OCI-LY3 (cell line): Measurements from ENCODE around the gene CLEC2A.

Experiments
- CTCF ChIP-seq: fragments of 200-600, 300-600 bp; sonication (generic); IDR thresholded peaks from 2 replicates; pipeline ENCODE4 v1.5.1; 2014; ENCODE audit warnings: antibody characterized with exemption, low read length, low read depth
- EZH2phosphoT487 ChIP-seq: fragments of 200-600 bp; shearing (Covaris generic); IDR thresholded peaks from 2 replicates; pipeline ENCODE4 v1.6.1; 2018; ENCODE audit warnings: antibody characterized with exemption, mixed run types, low read depth

GRCh38 chr12:9868311-9868801 lies 63.8 kb downstream of the CLEC2A start:
- TF ChIP-seq EZH2phosphoT487: no peak
- no peak for TF ChIP-seq CTCF
